ENCODE results near the gene PTGR3.

PTGR3 gene

GRCh38 chr18:75209129-75209950, at the start of gene PTGR3:
Gene PTGR3 (minus strand): TSS chr18:75209139. CDS start chr18:75209058, 81 bp downstream.
- DNase-seq: peak; percentile 81

GRCh38 chr18:75257605-75258004, 48.7 kb upstream of the PTGR3 start:
- no peak for DNase-seq

GRCh38 chr18:75256376-75256775, 47.4 kb upstream of the PTGR3 start:
- no peak for DNase-seq

- no peak for DNase-seq
These were observed 46.2 kb upstream of the PTGR3 start for GRCh38 chr18:75255094-75255493.

GRCh38 chr18:75253784-75254183, 44.8 kb upstream of the PTGR3 start:
- peak; percentile 11 for DNase-seq

GRCh38 chr18:75253043-75253442, 44.1 kb upstream of the PTGR3 start:
- DNase-seq: no peak

GRCh38 chr18:75252136-75252535, 43.2 kb upstream of the PTGR3 start:
- DNase-seq: no peak

GRCh38 chr18:75251466-75251865, 42.5 kb upstream of the PTGR3 start:
- no peak for DNase-seq

GRCh38 chr18:75250471-75250821, 41.5 kb upstream of the PTGR3 start:
- DNase-seq: no peak

GRCh38 chr18:75249672-75250470, 40.9 kb upstream of the PTGR3 start:
- DNase-seq: no peak

GRCh38 chr18:75249175-75249518, 40.2 kb upstream of the PTGR3 start:
- no peak for DNase-seq

GRCh38 chr18:75248426-75249174, 39.7 kb upstream of the PTGR3 start:
- DNase-seq: no peak

- peak; percentile 47 for DNase-seq
These were observed 38.9 kb upstream of the PTGR3 start for GRCh38 chr18:75247611-75248421.

GRCh38 chr18:75246721-75247610, 38.0 kb upstream of the PTGR3 start:
- DNase-seq: peak; percentile 18

- DNase-seq: no peak
These were observed 35.7 kb upstream of the PTGR3 start for GRCh38 chr18:75244351-75245313.

- no peak for DNase-seq
These were observed 32.8 kb upstream of the PTGR3 start for GRCh38 chr18:75241705-75242104.

GRCh38 chr18:75240433-75240832, 31.5 kb upstream of the PTGR3 start:
- DNase-seq: no peak

GRCh38 chr18:75238786-75239185, 29.8 kb upstream of the PTGR3 start:
- no peak for DNase-seq

GRCh38 chr18:75238100-75238499, 29.2 kb upstream of the PTGR3 start:
- DNase-seq: no peak

- DNase-seq: no peak
These were observed 27.0 kb upstream of the PTGR3 start for GRCh38 chr18:75235896-75236295.
